ENCODE results near the gene DCUN1D1.

DNA sequence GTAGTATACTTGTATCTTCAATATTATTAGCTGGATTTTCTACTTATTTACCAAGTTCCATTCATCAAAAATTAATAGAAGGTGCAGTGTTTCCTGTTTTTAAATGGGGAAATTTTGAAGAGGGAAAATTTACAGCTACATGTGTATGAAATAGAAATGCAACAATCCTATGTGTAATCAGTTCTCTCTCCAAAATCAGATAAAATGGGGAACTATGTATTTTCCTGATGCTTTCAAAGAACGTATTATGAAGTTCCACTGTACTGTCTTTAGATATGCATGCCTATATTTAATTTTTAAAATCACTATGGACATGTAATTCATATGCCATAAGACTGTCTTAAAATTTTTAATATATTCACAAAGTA, 43.4 kb downstream of the DCUN1D1 start:
- TF ChIP-seq OSR1 (CRISPR knock-in tag; IDR thresholded peaks at IDR 0.05) (no peak), ZFP3 (CRISPR knock-in tag; IDR thresholded peaks at IDR 0.05) (no peak), ZNF8 (CRISPR knock-in tag; IDR thresholded peaks at IDR 0.05) (no peak), SNAI2 (CRISPR knock-in tag; IDR thresholded peaks at IDR 0.05) (no peak)
- TF ChIP-seq, protein P1, sequence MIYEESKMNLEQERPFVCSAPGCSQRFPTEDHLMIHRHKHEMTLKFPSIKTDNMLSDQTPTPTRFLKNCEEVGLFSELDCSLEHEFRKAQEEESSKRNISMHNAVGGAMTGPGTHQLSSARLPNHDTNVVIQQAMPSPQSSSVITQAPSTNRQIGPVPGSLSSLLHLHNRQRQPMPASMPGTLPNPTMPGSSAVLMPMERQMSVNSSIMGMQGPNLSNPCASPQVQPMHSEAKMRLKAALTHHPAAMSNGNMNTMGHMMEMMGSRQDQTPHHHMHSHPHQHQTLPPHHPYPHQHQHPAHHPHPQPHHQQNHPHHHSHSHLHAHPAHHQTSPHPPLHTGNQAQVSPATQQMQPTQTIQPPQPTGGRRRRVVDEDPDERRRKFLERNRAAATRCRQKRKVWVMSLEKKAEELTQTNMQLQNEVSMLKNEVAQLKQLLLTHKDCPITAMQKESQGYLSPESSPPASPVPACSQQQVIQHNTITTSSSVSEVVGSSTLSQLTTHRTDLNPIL (CRISPR knock-in tag; IDR thresholded peaks at IDR 0.05; ENCODE audit: low read depth): no peak
- TF ChIP-seq, protein P2, sequence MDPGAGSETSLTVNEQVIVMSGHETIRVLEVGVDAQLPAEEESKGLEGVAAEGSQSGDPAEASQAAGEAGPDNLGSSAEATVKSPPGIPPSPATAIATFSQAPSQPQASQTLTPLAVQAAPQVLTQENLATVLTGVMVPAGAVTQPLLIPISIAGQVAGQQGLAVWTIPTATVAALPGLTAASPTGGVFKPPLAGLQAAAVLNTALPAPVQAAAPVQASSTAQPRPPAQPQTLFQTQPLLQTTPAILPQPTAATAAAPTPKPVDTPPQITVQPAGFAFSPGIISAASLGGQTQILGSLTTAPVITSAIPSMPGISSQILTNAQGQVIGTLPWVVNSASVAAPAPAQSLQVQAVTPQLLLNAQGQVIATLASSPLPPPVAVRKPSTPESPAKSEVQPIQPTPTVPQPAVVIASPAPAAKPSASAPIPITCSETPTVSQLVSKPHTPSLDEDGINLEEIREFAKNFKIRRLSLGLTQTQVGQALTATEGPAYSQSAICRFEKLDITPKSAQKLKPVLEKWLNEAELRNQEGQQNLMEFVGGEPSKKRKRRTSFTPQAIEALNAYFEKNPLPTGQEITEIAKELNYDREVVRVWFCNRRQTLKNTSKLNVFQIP (CRISPR knock-in tag; IDR thresholded peaks at IDR 0.05; ENCODE audit: borderline replicate concordance, low read depth): no peak

Measured in SK-N-SH treated with all-trans-retinoic acid at 6 μM for 48 hours (cell line).